Uterus (tissue), 4 donors: ENCODE measurements around the gene RANBP3. TPM values are rescaled to one million over a fixed set of nuclear protein-coding genes. Genes with fewer than 3 reads are reported as not detected.
"Not testable (repeated sequence)": the region's sequence is repeated elsewhere in the genome, so short reads cannot be mapped to it uniquely, and the experiment has no call there.

Experiments used
- DNase-seq, 2 donors: peaks; one replicate each; pipeline ENCODE4 v3.0.0-alpha.2; 2019 to 2020
- H3K27ac ChIP-seq, 2 donors: fragments of 200-600 bp; sonication (generic); 1 replicate in 1 of 2; 2 replicates in 1 of 2; pipeline ENCODE4 v1.5.1; 2016 to 2018
- H3K27me3 ChIP-seq, 2 donors: fragments of 200-600 bp; sonication (generic); one replicate each; pipeline ENCODE4 v1.5.1; 2018 to 2019; ENCODE audit warnings: control low read depth in 1 of 2
- H3K36me3 ChIP-seq, 2 donors: fragments of 200-600 bp; sonication (generic); one replicate each; pipeline ENCODE4 v1.5.1; 2019; ENCODE audit warnings: control low read depth in 1 of 2
- H3K4me1 ChIP-seq, 2 donors: fragments of 200-600 bp; sonication (generic); one replicate each; pipeline ENCODE4 v1.5.1; 2018 to 2019; ENCODE audit warnings: control low read depth in 1 of 2
- H3K4me3 ChIP-seq, 2 donors: fragments of 200-600 bp; sonication (generic); 1 replicate in 1 of 2; 2 replicates in 1 of 2; pipeline ENCODE4 v1.5.1; 2018 to 2019; ENCODE audit warnings: mild to moderate bottlenecking in 1 of 2
- H3K9me3 ChIP-seq, 2 donors: fragments of 200-600 bp; sonication (generic); one replicate each; pipeline ENCODE4 v1.5.1; 2019; ENCODE audit warnings: control low read depth in 1 of 2
- CTCF ChIP-seq, 4 experiments: fragments of 200-600 bp in 2 of 4; fragments of 450-650 bp in 2 of 4; sonication (generic) in 2 of 4; IDR thresholded peaks; one replicate each; pipeline ENCODE4 v1.5.1; 2016 to 2019; ENCODE audit warnings: antibody characterized with exemption in 4 of 4, mild to moderate bottlenecking in 2 of 4, moderate library complexity in 1 of 4
- POLR2A ChIP-seq, 2 donors: fragments of 450-650 bp; IDR thresholded peaks; one replicate each; pipeline ENCODE4 v1.6.1; 2016; ENCODE audit warnings: antibody characterized with exemption in 2 of 2, mild to moderate bottlenecking in 1 of 2, moderate library complexity in 1 of 2
- intact Hi-C: fragments of 100-400 bp; cut with DNase I; formaldehyde crosslinking; loops from one replicate; pipeline ENCODE4 v1.15.1; 2023; ENCODE audit warnings: low total_unique reads
- total RNA-seq, 4 donors: library from RNA; depleted of rRNA in 3 of 4; stranded (reverse); fragments of >200 nt in 3 of 4; gene quantifications; one replicate each; pipeline versions ENCODE4 v1.1.0 to v1.2.4, GENCODE V29; 2014 to 2023
- donor health status: DM: yes; HTN: yes; CAD: no.

RANBP3 gene
- total RNA-seq, 4 donors from 2014 or later = 40.9 to 98.1 (median 48.5) TPM

GRCh38 chr19:5967571-5967970 lies 10.4 kb downstream of the RANBP3 start:
- peak overlapping the region; percentile 28 to 65 for H3K27ac ChIP-seq
- H3K4me1 ChIP-seq = peaks cover 0 to 9% of the 10 kb centered on the region in 2 donors

GRCh38 chr19:5966941-5967340 lies 11.0 kb downstream of the RANBP3 start:
- intact Hi-C loops = no loop called here
- Histone ChIP-seq H3K4me1 (peaks cover 0 to 12% of the 10 kb centered on the region in 2 donors), H3K27me3 (no peaks in the 10 kb centered on the region), H3K9me3 (no peaks in the 10 kb centered on the region), H3K27ac (peak overlapping the region in 1 of 2 donors; percentile 65), H3K36me3 (no peaks in the 10 kb centered on the region), H3K4me3 (no peak overlapping the region)
- TF ChIP-seq POLR2A (IDR thresholded peaks at IDR 0.05) (no peak), CTCF (IDR thresholded peaks at IDR 0.05) (no peak)
- no peak for DNase-seq

More at GRCh38 chr19:5967571-5967970, 10.4 kb downstream of the RANBP3 start:
- intact Hi-C loops = no loop called here
- TF ChIP-seq CTCF (IDR thresholded peaks at IDR 0.05) (no peak), POLR2A (IDR thresholded peaks at IDR 0.05) (no peak)
- no peaks in the 10 kb centered on the region for H3K36me3 ChIP-seq
- H3K4me3 ChIP-seq = no peak overlapping the region
- H3K27me3 ChIP-seq = no peaks in the 10 kb centered on the region
- H3K9me3 ChIP-seq = no peaks in the 10 kb centered on the region
- DNase-seq = no peak

GRCh38 chr19:5966215-5966614 lies 11.7 kb downstream of the RANBP3 start:
- Histone ChIP-seq H3K27me3 (no peaks in the 10 kb centered on the region), H3K27ac (peak overlapping the region; percentile 56 to 65), H3K4me1 (peaks cover 0 to 18% of the 10 kb centered on the region in 2 donors), H3K9me3 (no peaks in the 10 kb centered on the region), H3K36me3 (no peaks in the 10 kb centered on the region), H3K4me3 (no peak overlapping the region)
- intact Hi-C loops = no loop called here
- DNase-seq = peak; percentile 50 to 62
- TF ChIP-seq POLR2A (IDR thresholded peaks at IDR 0.05) (no peak), CTCF (IDR thresholded peaks at IDR 0.05) (no peak)

- no peaks in the 10 kb centered on the region for H3K36me3 ChIP-seq
- intact Hi-C loops = no loop called here
- H3K27me3 ChIP-seq = no peaks in the 10 kb centered on the region
- TF ChIP-seq POLR2A (IDR thresholded peaks at IDR 0.05) = no peak
- no peak for TF ChIP-seq CTCF (IDR thresholded peaks at IDR 0.05)
- H3K4me3 ChIP-seq = no peak overlapping the region
- no peaks in the 10 kb centered on the region for H3K9me3 ChIP-seq
- no peak for DNase-seq
- H3K4me1 ChIP-seq = peaks cover 0 to 19% of the 10 kb centered on the region in 2 donors
- peak overlapping the region in 1 of 2 donors; percentile 65 for H3K27ac ChIP-seq
Measured at GRCh38 chr19:5964816-5965565, 12.9 kb downstream of the RANBP3 start.

- H3K27me3 ChIP-seq = no peaks in the 10 kb centered on the region
- peaks cover 0 to 19% of the 10 kb centered on the region in 2 donors for H3K4me1 ChIP-seq
- intact Hi-C loops = no loop called here
Measured at GRCh38 chr19:5963855-5964254, 14.1 kb downstream of the RANBP3 start.

GRCh38 chr19:5963259-5963658 lies 14.7 kb downstream of the RANBP3 start:
- peaks cover 0 to 14% of the 10 kb centered on the region in 2 donors for H3K4me1 ChIP-seq
- H3K4me3 ChIP-seq, H3K36me3 ChIP-seq, H3K27ac ChIP-seq, intact Hi-C loops, H3K27me3 ChIP-seq, H3K9me3 ChIP-seq, DNase-seq: not testable (repeated sequence)

More at GRCh38 chr19:5963855-5964254, 14.1 kb downstream of the RANBP3 start:
- Histone ChIP-seq H3K4me3 (no peak overlapping the region), H3K27ac (no peak overlapping the region), H3K36me3 (no peaks in the 10 kb centered on the region), H3K9me3 (no peaks in the 10 kb centered on the region)
- DNase-seq = no peak
- TF ChIP-seq POLR2A (IDR thresholded peaks at IDR 0.05) = no peak
